Stimulated activated CD4-positive, alpha-beta T cell treated with anti-CD3 and anti-CD28 coated beads, Interleukin-15, amount 100 ng/mL, for 1 hour (primary cell): Measurements from ENCODE around the gene GPR78.

ENCODE experiments used
- DNase-seq, 2 donors: peaks; one replicate each; pipeline ENCODE4 v3.0.0-alpha.2; 2020; ENCODE audit warnings: low read depth in 1 of 2, low spot score in 1 of 2

GPR78 gene

GRCh38 chr4:8546766-8547107, 33.5 kb upstream of the GPR78 start:
- DNase-seq, result no peak

- DNase-seq, result no peak
Measured at GRCh38 chr4:8547108-8547911, 32.9 kb upstream of the GPR78 start.

- DNase-seq, result no peak
Measured at GRCh38 chr4:8547912-8548730, 32.1 kb upstream of the GPR78 start.

GRCh38 chr4:8548731-8549351, 31.4 kb upstream of the GPR78 start:
- no peak for DNase-seq

GRCh38 chr4:8549352-8549931, 30.8 kb upstream of the GPR78 start:
- DNase-seq, result no peak

GRCh38 chr4:8550691-8551090, 29.5 kb upstream of the GPR78 start:
- no peak for DNase-seq

- DNase-seq, result no peak
Measured at GRCh38 chr4:8552024-8552423, 28.2 kb upstream of the GPR78 start.

- DNase-seq, result no peak
Measured at GRCh38 chr4:8552581-8553205, 27.5 kb upstream of the GPR78 start.

GRCh38 chr4:8553216-8553615, 27.0 kb upstream of the GPR78 start:
- no peak for DNase-seq

- no peak for DNase-seq
Measured at GRCh38 chr4:8553991-8554405, 26.2 kb upstream of the GPR78 start.

- no peak for DNase-seq
Measured at GRCh38 chr4:8554555-8555100, 25.6 kb upstream of the GPR78 start.

- DNase-seq, result no peak
Measured at GRCh38 chr4:8555716-8556115, 24.5 kb upstream of the GPR78 start.

- DNase-seq, result no peak
Measured at GRCh38 chr4:8556341-8557150, 23.6 kb upstream of the GPR78 start.

- DNase-seq, result no peak
Measured at GRCh38 chr4:8557151-8558076, 22.8 kb upstream of the GPR78 start.

GRCh38 chr4:8558080-8558960, 21.9 kb upstream of the GPR78 start:
- no peak for DNase-seq

- DNase-seq, result no peak
Measured at GRCh38 chr4:8559011-8559410, 21.2 kb upstream of the GPR78 start.

- no peak for DNase-seq
Measured at GRCh38 chr4:8559524-8560264, 20.5 kb upstream of the GPR78 start.
